Nephron progenitor cell (in vitro differentiated cells): ENCODE data around the gene NPM3.

Experiments
- DNase-seq: peaks from one replicate; pipeline ENCODE4 v3.0.0; 2021
- H3K27ac Mint-ChIP-seq: 2 replicates; pipeline ENCODE4 v1.8.0; 2021; ENCODE audit warnings: mild to moderate bottlenecking, moderate library complexity, mixed read lengths
- H3K27me3 Mint-ChIP-seq: 2 replicates; pipeline ENCODE4 v1.8.0; 2021; ENCODE audit warnings: mild to moderate bottlenecking, low read depth, mixed read lengths; ENCODE audit not compliant: poor library complexity
- H3K36me3 Mint-ChIP-seq: 2 replicates; pipeline ENCODE4 v1.8.0; 2021; ENCODE audit warnings: low read depth, mixed read lengths
- H3K4me1 Mint-ChIP-seq: 2 replicates; pipeline ENCODE4 v1.8.0; 2021; ENCODE audit warnings: mixed read lengths
- H3K4me3 Mint-ChIP-seq: 2 replicates; pipeline ENCODE4 v1.8.0; 2021; ENCODE audit warnings: mild to moderate bottlenecking, moderate library complexity, mixed read lengths
- H3K9me3 Mint-ChIP-seq: 2 replicates; pipeline ENCODE4 v1.8.0; 2021; ENCODE audit warnings: mild to moderate bottlenecking, moderate library complexity, mixed read lengths
- TF ChIP-seq, protein P1 (sequence below): fragments of 200-600 bp; sonication (generic); IDR thresholded peaks from 2 replicates; pipeline ENCODE4 v1.5.0; 2021; ENCODE audit warnings: antibody characterized with exemption

The NPM3 gene

DNA sequence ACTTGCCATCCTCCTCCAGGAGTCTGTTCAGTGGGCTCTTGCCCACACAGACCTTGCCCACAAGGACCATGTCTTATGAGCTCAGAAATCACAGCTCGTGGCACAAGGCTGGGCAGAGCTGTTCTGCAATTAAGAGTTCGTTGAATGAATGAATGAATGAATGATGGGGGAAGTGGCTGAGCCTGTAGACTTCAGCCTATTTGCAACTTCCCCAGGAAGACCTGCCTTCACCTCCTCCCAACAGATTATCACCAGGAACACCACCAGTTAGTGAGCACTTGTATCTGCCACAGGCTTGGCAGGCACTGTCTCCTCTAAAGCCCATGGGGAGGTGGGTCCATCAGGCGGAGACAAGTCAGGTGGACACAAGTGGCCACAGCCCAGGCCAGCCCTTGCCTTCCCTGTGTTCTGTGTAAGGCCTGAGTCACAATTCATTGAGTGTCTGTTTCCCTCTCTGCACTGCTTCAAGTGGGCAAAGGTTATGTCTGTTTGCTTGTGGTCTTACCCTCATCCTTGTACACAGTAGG is 5.6 kb downstream of the NPM3 start:
- no peak for DNase-seq
- no peaks in the 10 kb centered on the region for H3K36me3 Mint-ChIP-seq
- peak overlapping the region; percentile 56 for H3K4me3 Mint-ChIP-seq
- H3K27me3 Mint-ChIP-seq: peaks cover 46% of the 10 kb centered on the region
- TF ChIP-seq, protein P1, sequence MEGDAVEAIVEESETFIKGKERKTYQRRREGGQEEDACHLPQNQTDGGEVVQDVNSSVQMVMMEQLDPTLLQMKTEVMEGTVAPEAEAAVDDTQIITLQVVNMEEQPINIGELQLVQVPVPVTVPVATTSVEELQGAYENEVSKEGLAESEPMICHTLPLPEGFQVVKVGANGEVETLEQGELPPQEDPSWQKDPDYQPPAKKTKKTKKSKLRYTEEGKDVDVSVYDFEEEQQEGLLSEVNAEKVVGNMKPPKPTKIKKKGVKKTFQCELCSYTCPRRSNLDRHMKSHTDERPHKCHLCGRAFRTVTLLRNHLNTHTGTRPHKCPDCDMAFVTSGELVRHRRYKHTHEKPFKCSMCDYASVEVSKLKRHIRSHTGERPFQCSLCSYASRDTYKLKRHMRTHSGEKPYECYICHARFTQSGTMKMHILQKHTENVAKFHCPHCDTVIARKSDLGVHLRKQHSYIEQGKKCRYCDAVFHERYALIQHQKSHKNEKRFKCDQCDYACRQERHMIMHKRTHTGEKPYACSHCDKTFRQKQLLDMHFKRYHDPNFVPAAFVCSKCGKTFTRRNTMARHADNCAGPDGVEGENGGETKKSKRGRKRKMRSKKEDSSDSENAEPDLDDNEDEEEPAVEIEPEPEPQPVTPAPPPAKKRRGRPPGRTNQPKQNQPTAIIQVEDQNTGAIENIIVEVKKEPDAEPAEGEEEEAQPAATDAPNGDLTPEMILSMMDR: no peak
- H3K4me1 Mint-ChIP-seq: peaks cover 64% of the 10 kb centered on the region
- H3K9me3 Mint-ChIP-seq: no peaks in the 10 kb centered on the region
- H3K27ac Mint-ChIP-seq: no peak overlapping the region

DNA sequence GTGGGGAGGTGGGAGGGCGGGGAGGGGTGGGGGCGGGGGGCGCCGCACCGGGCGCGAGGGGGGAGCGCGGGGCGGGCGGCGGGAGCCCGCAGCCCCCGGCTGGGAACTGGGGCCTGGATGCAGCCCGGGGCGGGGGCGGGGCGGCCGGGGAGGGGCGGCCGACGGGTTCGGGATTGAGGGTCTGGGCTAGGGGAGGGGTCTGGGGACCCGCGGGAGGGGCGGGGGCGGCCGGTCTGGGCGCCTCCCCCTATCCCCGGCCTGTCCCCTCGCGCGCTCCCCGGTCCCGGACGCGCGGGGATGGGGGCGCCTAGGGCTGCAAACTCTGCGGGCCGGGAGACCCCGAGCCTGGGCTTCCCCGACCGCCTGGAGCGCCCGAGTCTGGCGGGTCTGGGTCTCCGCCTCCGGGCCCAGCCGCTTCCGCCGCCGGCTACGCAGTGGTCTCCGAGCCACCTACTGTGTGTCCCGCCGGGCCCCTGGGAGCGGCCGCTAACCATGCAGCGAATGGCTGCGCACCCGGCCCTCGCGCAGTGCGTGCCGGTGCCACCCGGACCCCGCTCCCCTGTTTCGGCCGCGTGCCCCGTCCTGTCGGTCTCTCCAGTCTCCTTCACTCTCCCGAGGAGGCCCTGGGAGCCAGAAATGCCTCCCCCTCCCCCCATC is 7.0 kb downstream of the NPM3 start:
- Mint-ChIP-seq H3K4me3 (peak overlapping the region; percentile 78), H3K27me3 (peaks cover 46% of the 10 kb centered on the region)

DNA sequence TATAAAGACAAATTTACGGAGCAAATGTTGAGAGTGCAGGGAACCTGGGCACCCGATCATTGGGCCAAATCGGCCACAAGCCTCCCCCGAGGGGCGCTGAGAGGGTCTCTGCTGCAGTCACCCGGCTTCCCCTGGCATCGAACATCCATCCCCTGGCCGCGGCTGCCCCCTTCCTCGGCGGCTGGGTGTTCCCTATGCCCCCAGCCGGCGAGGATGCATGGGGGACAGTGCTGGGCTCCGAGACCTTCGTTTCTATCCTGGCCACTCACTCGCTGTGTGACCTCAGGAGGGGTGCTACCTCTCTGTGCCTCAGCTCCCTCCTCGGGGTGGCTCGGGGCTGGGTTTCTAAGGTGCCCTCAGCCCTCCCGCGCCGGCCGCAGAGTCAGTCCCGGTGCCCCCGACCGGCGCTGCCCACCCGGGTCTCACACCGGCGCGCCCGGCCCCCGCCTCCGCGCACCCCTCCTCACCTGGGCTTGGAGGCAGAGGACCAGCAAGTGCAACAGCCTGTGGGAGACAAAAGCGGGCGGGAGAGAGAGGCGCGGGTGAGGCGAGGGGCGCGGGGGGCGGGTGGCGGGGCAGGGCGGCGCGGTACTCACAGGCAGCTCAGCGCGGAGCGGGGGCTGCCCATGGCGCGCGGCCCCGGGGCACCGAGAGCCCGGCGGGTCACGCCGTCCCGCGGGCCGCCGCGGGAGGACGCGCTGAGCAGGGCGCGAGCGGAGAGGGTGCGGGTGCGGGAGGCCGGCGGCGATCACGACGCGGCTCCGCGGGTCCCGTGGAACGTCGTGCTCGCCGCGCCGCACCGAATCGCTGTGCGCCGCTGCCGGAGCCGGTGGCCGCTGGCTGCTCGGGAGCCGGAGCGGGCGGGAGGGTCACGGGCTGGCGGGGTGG is 7.7 kb downstream of the NPM3 start, which contains the start of gene FGF8:
FGF8 (minus strand) TSS at position 842 of the 888 bp plus-strand sequence; CDS start at position 628, 214 bp downstream.
- H3K4me3 Mint-ChIP-seq: peak within 1 kb of the TSS; percentile 78
- peak; percentile 58 for DNase-seq
- no peaks in the 10 kb centered on the region for H3K9me3 Mint-ChIP-seq
- H3K27ac Mint-ChIP-seq: no peak within 1 kb of the TSS
- peaks cover 63% of the 10 kb centered on the region for H3K4me1 Mint-ChIP-seq
- H3K36me3 Mint-ChIP-seq: no peaks in the 10 kb centered on the region
- H3K27me3 Mint-ChIP-seq: peaks cover 46% of the 10 kb centered on the region
- TF ChIP-seq, protein P1: no peak

More for the DNA sequence above, 7.0 kb downstream of the NPM3 start:
- Mint-ChIP-seq H3K36me3 (no peaks in the 10 kb centered on the region), H3K4me1 (peaks cover 64% of the 10 kb centered on the region), H3K27ac (no peak overlapping the region), H3K9me3 (no peaks in the 10 kb centered on the region)
- DNase-seq: peak; percentile 56
- TF ChIP-seq, protein P1: no peak

DNA sequence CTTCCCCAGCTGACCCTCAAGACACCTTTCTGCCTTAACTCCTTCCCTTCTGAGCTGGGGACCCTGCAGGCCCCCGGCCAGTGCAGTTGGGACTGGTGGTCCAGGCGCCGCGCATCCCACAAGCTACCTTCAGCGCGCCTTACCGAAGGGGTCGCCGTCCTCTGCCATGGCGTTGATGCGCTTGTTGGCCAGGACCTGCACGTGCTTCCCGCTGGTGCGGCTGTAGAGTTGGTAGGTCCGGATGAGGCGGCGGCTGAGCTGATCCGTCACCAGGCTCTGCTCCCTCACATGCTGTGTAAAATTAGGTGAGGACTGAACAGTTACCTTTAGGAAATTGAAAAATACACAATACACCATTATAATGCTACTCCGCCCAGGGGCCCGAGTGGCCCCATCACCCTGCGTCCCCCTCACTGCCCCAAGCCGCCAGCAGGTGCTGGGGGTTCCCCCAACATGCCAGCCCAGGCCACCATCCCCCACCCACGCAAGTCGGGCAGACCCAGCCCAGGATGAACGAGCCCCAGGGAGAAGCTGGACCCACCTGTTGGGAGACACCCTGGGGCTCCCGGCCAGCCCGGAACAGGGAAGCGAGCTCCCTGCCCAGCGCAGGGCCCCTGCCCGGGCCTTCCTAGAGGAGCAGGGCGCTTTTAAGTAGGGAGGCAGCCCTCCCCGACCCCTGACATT is 8.5 kb downstream of the NPM3 start:
- Mint-ChIP-seq H3K27ac (no peak overlapping the region), H3K27me3 (peaks cover 46% of the 10 kb centered on the region)
- DNase-seq: peak; percentile 55

DNA sequence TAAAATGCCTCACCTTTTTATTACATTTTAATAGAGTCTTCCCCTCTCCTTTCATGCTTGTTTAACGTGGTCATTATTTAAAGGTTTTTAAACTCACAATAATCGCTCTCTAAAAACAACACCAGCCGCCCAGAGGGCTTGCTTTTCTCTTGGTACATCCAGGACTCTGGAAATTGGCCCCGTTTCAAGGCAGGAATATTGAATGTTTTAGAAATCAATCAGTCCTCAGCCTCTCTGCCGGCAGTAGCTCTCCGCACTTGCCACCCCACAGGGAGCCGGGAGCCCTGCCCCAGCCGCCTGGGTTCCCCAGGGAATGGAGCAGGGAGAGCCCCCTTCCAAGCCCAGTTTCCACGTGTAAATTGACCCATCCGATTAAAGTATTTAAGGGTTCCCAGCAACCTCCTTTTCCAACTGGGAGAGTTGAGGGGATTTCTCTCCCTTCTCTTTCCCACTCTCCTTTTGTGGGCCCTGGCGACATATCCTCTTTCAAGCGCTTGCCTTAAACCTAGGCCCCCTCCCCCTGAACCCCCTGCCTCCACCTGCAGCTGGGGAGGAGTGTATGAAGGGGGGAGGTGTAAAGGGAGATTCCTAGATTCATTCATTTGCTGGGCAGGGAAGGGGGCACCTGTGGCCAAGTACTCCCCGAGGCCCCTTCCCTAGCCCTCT is 9.2 kb downstream of the NPM3 start:
- H3K27me3 Mint-ChIP-seq: peaks cover 43% of the 10 kb centered on the region

More for the DNA sequence above, 8.5 kb downstream of the NPM3 start:
- Mint-ChIP-seq H3K4me3 (peak overlapping the region; percentile 76), H3K9me3 (no peaks in the 10 kb centered on the region), H3K36me3 (no peaks in the 10 kb centered on the region), H3K4me1 (peaks cover 67% of the 10 kb centered on the region)
- TF ChIP-seq, protein P1: no peak

More for the DNA sequence above, 9.2 kb downstream of the NPM3 start:
- H3K9me3 Mint-ChIP-seq: no peaks in the 10 kb centered on the region
- H3K4me1 Mint-ChIP-seq: peaks cover 72% of the 10 kb centered on the region
- H3K36me3 Mint-ChIP-seq: no peaks in the 10 kb centered on the region
- no peak overlapping the region for H3K27ac Mint-ChIP-seq
- no peak for DNase-seq
- H3K4me3 Mint-ChIP-seq: peak overlapping the region; percentile 76
- TF ChIP-seq, protein P1: no peak
